HEK293 (cell line): ENCODE results near the gene SUGP1.
A peak's percentile ranks its signal among the peaks of the same experiment; 100 is the strongest.

Experiments
- CTCF ChIA-PET: fragments of 350-600 bp; formaldehyde crosslinking; extraction: SDS; loops from one replicate; lab custom pipeline; 2021; ENCODE audit warnings: antibody characterized with exemption; lab: Yijun Ruan, JAX
- POLR2A ChIA-PET: fragments of 300-600 bp; formaldehyde crosslinking; extraction: SDS; loops from one replicate; lab custom pipeline; 2020; ENCODE audit warnings: antibody characterized with exemption, inconsistent platforms; lab: Yijun Ruan, JAX
- H3K27ac ChIP-seq: fragments of 200-500 bp; sonication (Bioruptor generic); 2 replicates; pipeline ENCODE4 v1.5.1; 2014; ENCODE audit warnings: low read depth, low read length, control low read depth, inconsistent platforms; ENCODE audit errors: extremely low read depth
- H3K36me3 ChIP-seq, 2 experiments: fragments of 200-500 bp in 1 of 2; sonication (Bioruptor generic) in 1 of 2; 1 replicate in 1 of 2; 2 replicates in 1 of 2; pipeline ENCODE4 v1.5.1; 2014 to 2017; ENCODE audit warnings: inconsistent platforms in 2 of 2, low read length in 2 of 2; ENCODE audit not compliant: control insufficient read depth in 2 of 2, insufficient read depth in 1 of 2
- H3K4me1 ChIP-seq: fragments of 200-500 bp; sonication (Bioruptor generic); 2 replicates; pipeline ENCODE4 v1.5.1; 2014; ENCODE audit warnings: mild to moderate bottlenecking, low read length, inconsistent platforms; ENCODE audit not compliant: control insufficient read depth, insufficient read depth
- H3K4me3 ChIP-seq: 2 replicates; pipeline ENCODE4 v1.5.1; 2011; ENCODE audit warnings: low read depth, mild to moderate bottlenecking, control low read depth, low read length, moderate library complexity
- H3K9me3 ChIP-seq: fragments of 200-500 bp; sonication (Bioruptor generic); 2 replicates; pipeline ENCODE4 v1.5.1; 2014; ENCODE audit warnings: low read depth, low read length, inconsistent platforms; ENCODE audit not compliant: control insufficient read depth, insufficient read depth
- PRDM1 ChIP-seq: fragments of 450-650 bp; formaldehyde crosslinking; IDR thresholded peaks from 2 replicates; pipeline ENCODE4; 2016; ENCODE audit warnings: missing biosample characterization, missing genetic modification characterization
- ZBTB1 ChIP-seq: fragments of 450-650 bp; formaldehyde crosslinking; IDR thresholded peaks from 2 replicates; pipeline ENCODE4 v1.5.1; 2016; ENCODE audit warnings: missing biosample characterization, missing genetic modification characterization
- ZBTB17 ChIP-seq: fragments of 450-650 bp; formaldehyde crosslinking; IDR thresholded peaks from 2 replicates; pipeline ENCODE4 v1.5.1; 2016; ENCODE audit warnings: missing biosample characterization, missing genetic modification characterization
- ZBTB21 ChIP-seq: fragments of 450-650 bp; formaldehyde crosslinking; IDR thresholded peaks from 2 replicates; pipeline ENCODE4 v1.5.1; 2017; ENCODE audit warnings: missing biosample characterization, missing genetic modification characterization
- ZNF148 ChIP-seq: fragments of 450-650 bp; formaldehyde crosslinking; IDR thresholded peaks from 2 replicates; pipeline ENCODE4 v1.5.0; 2017; ENCODE audit warnings: missing biosample characterization, missing genetic modification characterization, borderline replicate concordance
- ZNF202 ChIP-seq: fragments of 450-650 bp; formaldehyde crosslinking; IDR thresholded peaks from 2 replicates; pipeline ENCODE4 v1.5.1; 2016; ENCODE audit warnings: missing biosample characterization, missing genetic modification characterization, borderline replicate concordance
- ZNF366 ChIP-seq: fragments of 450-650 bp; formaldehyde crosslinking; conservative IDR thresholded peaks from 2 replicates; pipeline ENCODE4 v1.5.1; 2016; ENCODE audit warnings: missing biosample characterization, missing genetic modification characterization
- ZNF398 ChIP-seq: fragments of 450-650 bp; formaldehyde crosslinking; IDR thresholded peaks from 2 replicates; pipeline ENCODE4 v1.5.1; 2017; ENCODE audit warnings: missing biosample characterization, missing genetic modification characterization
- ZNF549 ChIP-seq: fragments of 450-650 bp; IDR thresholded peaks from 2 replicates; pipeline ENCODE4 v1.5.1; 2018; ENCODE audit warnings: missing biosample characterization, missing genetic modification characterization, mild to moderate bottlenecking, inconsistent platforms, moderate library complexity
- ZNF621 ChIP-seq: fragments of 450-650 bp; formaldehyde crosslinking; IDR thresholded peaks from 2 replicates; pipeline ENCODE4 v1.5.1; 2017; ENCODE audit warnings: missing biosample characterization, missing genetic modification characterization
- ZNF701 ChIP-seq: fragments of 450-650 bp; formaldehyde crosslinking; IDR thresholded peaks from 2 replicates; pipeline ENCODE4 v1.5.1; 2016; ENCODE audit warnings: missing biosample characterization, missing genetic modification characterization
- ZNF830 ChIP-seq: fragments of 450-650 bp; IDR thresholded peaks from 2 replicates; pipeline ENCODE4 v1.5.0; 2018; ENCODE audit warnings: missing biosample characterization, missing genetic modification characterization, low read depth, mild to moderate bottlenecking, moderate library complexity
- ZSCAN16 ChIP-seq: fragments of 450-650 bp; formaldehyde crosslinking; IDR thresholded peaks from 2 replicates; pipeline ENCODE4 v1.5.1; 2016; ENCODE audit warnings: missing biosample characterization, missing genetic modification characterization
- ZSCAN30 ChIP-seq: fragments of 450-650 bp; IDR thresholded peaks from 2 replicates; pipeline ENCODE4 v1.5.1; 2018; ENCODE audit warnings: missing biosample characterization, mild to moderate bottlenecking, missing genetic modification characterization, moderate library complexity

Gene SUGP1

GRCh38 chr19:19262190-19263057, 57.9 kb downstream of the SUGP1 start:
- no peak overlapping the region for H3K4me3 ChIP-seq
- CTCF ChIA-PET: interaction anchor here (0.7 kb wide), 1 partner anchor 59 kb away, joined by 4 read pairs; no protein-coding TSS in a partner anchor
- TF ChIP-seq ZNF701 (tag by site-specific recombination) (no peak), PRDM1 (tag by site-specific recombination) (peak; percentile 95), ZNF621 (tag by site-specific recombination) (0 out of 2 replicates have a peak, but pooled peaks have one; percentile 16), ZNF202 (peak; percentile 86; the same call in 1 of the 2 replicates), ZNF549 (no peak), ZNF148 (0 out of 2 replicates have a peak, but pooled peaks have one; percentile 8), ZBTB17 (tag by site-specific recombination) (peak; percentile 19; the same call in 1 of the 2 replicates), ZNF366 (peak; percentile 70; the same call in 1 of the 2 replicates)
- POLR2A ChIA-PET: no interaction called here
- no peak overlapping the region for H3K27ac ChIP-seq
- H3K36me3 ChIP-seq: no peaks in the 10 kb centered on the region
- H3K4me1 ChIP-seq: no peaks in the 10 kb centered on the region
- H3K9me3 ChIP-seq: no peaks in the 10 kb centered on the region

GRCh38 chr19:19261350-19262189, 58.7 kb downstream of the SUGP1 start:
- TF ChIP-seq ZNF621 (tag by site-specific recombination): no peak
- no peak for TF ChIP-seq ZNF830 (tag by site-specific recombination)
- no peak for TF ChIP-seq ZSCAN16 (tag by site-specific recombination)
- no peak for TF ChIP-seq ZBTB1 (tag by site-specific recombination)
- TF ChIP-seq ZSCAN30 (tag by site-specific recombination): no peak
- peak; percentile 73 for TF ChIP-seq ZNF398 (tag by site-specific recombination)
- no peak for TF ChIP-seq ZBTB21
- no peaks in the 10 kb centered on the region for H3K36me3 ChIP-seq
- H3K4me3 ChIP-seq: no peak overlapping the region
- ChIA-PET POLR2A (no interaction called here), CTCF (interaction anchor here (0.5 to 0.7 kb wide), 2 partner anchors 23 to 60 kb away, joined by 3 to 4 read pairs; no protein-coding TSS in a partner anchor)
- no peaks in the 10 kb centered on the region for H3K9me3 ChIP-seq
- no peak overlapping the region for H3K27ac ChIP-seq
- H3K4me1 ChIP-seq: no peaks in the 10 kb centered on the region
